ENCODE measurements around the gene CMIP. TPM values are rescaled to one million over a fixed set of nuclear protein-coding genes. Genes with fewer than 3 reads are reported as not detected.

CMIP gene
- polyA plus RNA-seq, 1 donor from 2014 or later, result 15.1 TPM

- no peak overlapping the region for H2AFZ ChIP-seq (ENCODE audit: low read depth, low read length)
- H3K4me2 ChIP-seq (ENCODE audit: low read length), result no peak overlapping the region
- no peaks in the 10 kb centered on the region for H3K9me2 ChIP-seq (ENCODE audit: insufficient read depth, low read length)
- H3K79me2 ChIP-seq (replicated peaks; ENCODE audit: insufficient read depth, low read length), result no peaks in the 10 kb centered on the region
- no peaks in the 10 kb centered on the region for H4K20me1 ChIP-seq (ENCODE audit: insufficient read depth)
- no peaks in the 10 kb centered on the region for H3F3A ChIP-seq (ENCODE audit: insufficient read depth, low read length, poor library complexity, severe bottlenecking)
- no peak overlapping the region for H3K9ac ChIP-seq (ENCODE audit: low read length)
- H3K9me3 ChIP-seq (ENCODE audit: low read length), result no peaks in the 10 kb centered on the region
- no peak for TF ChIP-seq REST (IDR thresholded peaks at IDR 0.05; ENCODE audit: borderline replicate concordance)
- no peaks in the 10 kb centered on the region for H3K27me3 ChIP-seq (ENCODE audit: insufficient read depth, low read depth, low read length)
- H3K27ac ChIP-seq (ENCODE audit: low read length), result no peak overlapping the region
- peaks cover 7% of the 10 kb centered on the region for H3K36me3 ChIP-seq (ENCODE audit: insufficient read depth, low read length)
- H3K4me3 ChIP-seq (ENCODE audit: low read length), result no peak overlapping the region
Measured at GRCh38 chr16:81676066-81676882, 231.7 kb downstream of the CMIP start.

GRCh38 chr16:81676883-81677737, 232.5 kb downstream of the CMIP start:
- no peaks in the 10 kb centered on the region for H3K9me3 ChIP-seq (ENCODE audit: low read length)
- peaks cover 3% of the 10 kb centered on the region for H3K36me3 ChIP-seq (ENCODE audit: insufficient read depth, low read length)
- H3K27ac ChIP-seq (ENCODE audit: low read length), result no peak overlapping the region
- H3K4me3 ChIP-seq (ENCODE audit: low read length), result no peak overlapping the region
- H3K27me3 ChIP-seq (ENCODE audit: insufficient read depth, low read depth, low read length), result no peaks in the 10 kb centered on the region
- no peak for TF ChIP-seq POLR2AphosphoS5 (IDR thresholded peaks at IDR 0.05)
- no peak for TF ChIP-seq CTCF (IDR thresholded peaks at IDR 0.05; ENCODE audit: poor library complexity, severe bottlenecking)
- no peak for TF ChIP-seq REST (IDR thresholded peaks at IDR 0.05; ENCODE audit: borderline replicate concordance)
- no peak for TF ChIP-seq MXI1 (conservative IDR thresholded peaks at IDR 0.05; ENCODE audit: poor library complexity, severe bottlenecking)
- TF ChIP-seq SMC3 (conservative IDR thresholded peaks at IDR 0.05; ENCODE audit: poor library complexity), result no peak
- no peak for TF ChIP-seq EP300 (conservative IDR thresholded peaks at IDR 0.05; ENCODE audit: poor library complexity, severe bottlenecking)
- no peak for TF ChIP-seq RAD21 (conservative IDR thresholded peaks at IDR 0.05)
- TF ChIP-seq EZH2 (IDR thresholded peaks at IDR 0.05; ENCODE audit: borderline replicate concordance, insufficient read depth, low read length, poor library complexity, severe bottlenecking), result no peak
- TF ChIP-seq TAF1 (IDR thresholded peaks at IDR 0.05; ENCODE audit: low read depth), result no peak
- no peak overlapping the region for H3K9ac ChIP-seq (ENCODE audit: low read length)
- H3K4me2 ChIP-seq (ENCODE audit: low read length), result no peak overlapping the region
- H4K20me1 ChIP-seq (ENCODE audit: insufficient read depth), result no peaks in the 10 kb centered on the region
- no peaks in the 10 kb centered on the region for H3F3A ChIP-seq (ENCODE audit: insufficient read depth, low read length, poor library complexity, severe bottlenecking)
- H3K9me2 ChIP-seq (ENCODE audit: insufficient read depth, low read length), result no peaks in the 10 kb centered on the region
- H2AFZ ChIP-seq (ENCODE audit: low read depth, low read length), result no peak overlapping the region
- H3K79me2 ChIP-seq (replicated peaks; ENCODE audit: insufficient read depth, low read length), result no peaks in the 10 kb centered on the region
